Ovary (tissue), 3 donors: Measurements from ENCODE around the gene TBC1D24.

ENCODE experiments used
- CTCF ChIP-seq, 3 donors: fragments of 450-650 bp in 2 of 3; fragments of 200-600 bp in 1 of 3; IDR thresholded peaks; one replicate each; pipeline versions ENCODE4 v1.5.1 to v1.8.0; 2016 to 2022; ENCODE audit warnings: antibody characterized with exemption in 3 of 3, mild to moderate bottlenecking in 1 of 3
- EP300 ChIP-seq: sonication (generic); formaldehyde crosslinking; IDR thresholded peaks from one replicate; pipeline ENCODE4 v1.6.1; 2017; ENCODE audit warnings: antibody characterized with exemption
- POLR2A ChIP-seq: fragments of 450-650 bp; IDR thresholded peaks from one replicate; pipeline ENCODE4 v1.6.1; 2017; ENCODE audit warnings: antibody characterized with exemption, mild to moderate bottlenecking, moderate library complexity
- donor health status: DM: no; HTN: no; CAD: no.

- no peak for TF ChIP-seq POLR2A
- no peak for TF ChIP-seq CTCF (IDR thresholded peaks at IDR 0.05)
- no peak for TF ChIP-seq EP300
Observed at GRCh38 chr16:2464333-2464732, 10.6 kb upstream of the TBC1D24 start.
